Suprapubic skin (tissue), 4 donors: ENCODE data around the gene RBM4. TPM values are rescaled to one million over a fixed set of nuclear protein-coding genes. Genes with fewer than 3 reads are reported as not detected.

Experiments used
- DNase-seq, 2 donors: peaks; one replicate each; pipeline ENCODE4 v3.0.0-alpha.2; 2019; ENCODE audit warnings: low spot score in 2 of 2
- H3K27ac ChIP-seq: fragments of 200-600 bp; sonication (generic); one replicate; pipeline ENCODE4 v1.5.1; 2019
- H3K27me3 ChIP-seq: fragments of 200-600 bp; sonication (generic); one replicate; pipeline ENCODE4 v1.5.1; 2019
- H3K36me3 ChIP-seq: fragments of 200-600 bp; sonication (generic); one replicate; pipeline ENCODE4 v1.5.1; 2019
- H3K4me1 ChIP-seq: fragments of 200-600 bp; sonication (generic); one replicate; pipeline ENCODE4 v1.5.1; 2019
- H3K4me3 ChIP-seq: fragments of 200-600 bp; sonication (generic); one replicate; pipeline ENCODE4 v1.5.1; 2019; ENCODE audit warnings: mild to moderate bottlenecking
- H3K9me3 ChIP-seq: fragments of 200-600 bp; sonication (generic); one replicate; pipeline ENCODE4 v1.5.1; 2019
- CTCF ChIP-seq, 2 donors: fragments of 200-600 bp in 1 of 2; fragments of 450-650 bp in 1 of 2; sonication (generic) in 1 of 2; IDR thresholded peaks; one replicate each; pipeline ENCODE4 v1.5.1; 2016 to 2019; ENCODE audit warnings: antibody characterized with exemption in 2 of 2, mild to moderate bottlenecking in 1 of 2, moderate library complexity in 1 of 2
- EP300 ChIP-seq: sonication (generic); formaldehyde crosslinking; IDR thresholded peaks from one replicate; pipeline ENCODE4 v1.6.1; 2017; ENCODE audit warnings: antibody characterized with exemption
- POLR2A ChIP-seq, 2 donors: fragments of 450-650 bp; IDR thresholded peaks; one replicate each; pipeline ENCODE4 v1.6.1; 2017; ENCODE audit warnings: antibody characterized with exemption in 2 of 2, mild to moderate bottlenecking in 2 of 2, moderate library complexity in 2 of 2
- POLR2AphosphoS5 ChIP-seq, 3 donors: sonication (generic); formaldehyde crosslinking; IDR thresholded peaks; one replicate each; pipeline ENCODE4 v1.6.1; 2017; ENCODE audit warnings: antibody characterized with exemption in 3 of 3
- WGBS: methylation state at CpG from one replicate; pipeline ENCODE4 v1.1.5; 2018; 5-methylcytosine and 5-hydroxymethylcytosine counted together
- total RNA-seq, 4 donors: library from RNA; depleted of rRNA; stranded (reverse); fragments of >200 nt; gene quantifications; one replicate each; pipeline ENCODE4 v1.1.0, GENCODE V29; 2016

The RBM4 gene
- total RNA-seq, 4 donors from 2014 or later = 82.5 to 100.0 (median 91.4) TPM

GRCh38 chr11:66665369-66665768 is 26.9 kb downstream of the RBM4 start:
- peaks cover 4% of the 10 kb centered on the region for H3K4me1 ChIP-seq
- 80% methylated on average over 11 of the region's 11 CpGs for WGBS
- TF ChIP-seq CTCF (IDR thresholded peaks at IDR 0.05) (no peak), POLR2AphosphoS5 (IDR thresholded peaks at IDR 0.05) (no peak), POLR2A (IDR thresholded peaks at IDR 0.05) (no peak), EP300 (no peak)
- no peak for DNase-seq
- H3K36me3 ChIP-seq = peaks cover 83% of the 10 kb centered on the region
- no peak overlapping the region for H3K27ac ChIP-seq
- H3K27me3 ChIP-seq = no peaks in the 10 kb centered on the region
- no peaks in the 10 kb centered on the region for H3K9me3 ChIP-seq
- no peak overlapping the region for H3K4me3 ChIP-seq

GRCh38 chr11:66670816-66671215 is 32.3 kb downstream of the RBM4 start:
- Histone ChIP-seq H3K9me3 (no peaks in the 10 kb centered on the region), H3K36me3 (peaks cover 46% of the 10 kb centered on the region), H3K27ac (no peak overlapping the region), H3K27me3 (no peaks in the 10 kb centered on the region), H3K4me1 (peaks cover 30% of the 10 kb centered on the region), H3K4me3 (no peak overlapping the region)
- no peak for DNase-seq
- TF ChIP-seq POLR2AphosphoS5 (IDR thresholded peaks at IDR 0.05) (no peak), POLR2A (IDR thresholded peaks at IDR 0.05) (no peak), EP300 (no peak), CTCF (IDR thresholded peaks at IDR 0.05) (no peak)
- whole genome bisulfite sequencing = 81% methylated on average over 5 of the region's 5 CpGs

GRCh38 chr11:66674964-66675602 is 36.6 kb downstream of the RBM4 start:
- Histone ChIP-seq H3K9me3 (no peaks in the 10 kb centered on the region), H3K36me3 (peaks cover 8% of the 10 kb centered on the region), H3K27ac (no peak overlapping the region), H3K4me1 (peaks cover 48% of the 10 kb centered on the region), H3K4me3 (no peak overlapping the region), H3K27me3 (no peaks in the 10 kb centered on the region)
- DNase-seq = no peak
- TF ChIP-seq POLR2A (IDR thresholded peaks at IDR 0.05) (no peak), POLR2AphosphoS5 (IDR thresholded peaks at IDR 0.05) (no peak), EP300 (no peak), CTCF (IDR thresholded peaks at IDR 0.05) (no peak)
- 78% methylated on average over 2 of the region's 2 CpGs for WGBS

- Histone ChIP-seq H3K27ac (no peak overlapping the region), H3K36me3 (no peaks in the 10 kb centered on the region), H3K4me3 (peak overlapping the region; percentile 67), H3K27me3 (no peaks in the 10 kb centered on the region), H3K4me1 (peaks cover 43% of the 10 kb centered on the region), H3K9me3 (no peaks in the 10 kb centered on the region)
- DNase-seq = no peak
- TF ChIP-seq POLR2AphosphoS5 (IDR thresholded peaks at IDR 0.05) = no peak
- no peak for TF ChIP-seq POLR2A (IDR thresholded peaks at IDR 0.05)
- TF ChIP-seq EP300 = no peak
- no peak for TF ChIP-seq CTCF (IDR thresholded peaks at IDR 0.05)
- WGBS = 52% methylated on average over 15 of the region's 16 CpGs
Measured at GRCh38 chr11:66676282-66676919, 37.9 kb downstream of the RBM4 start.

- Histone ChIP-seq H3K9me3 (no peaks in the 10 kb centered on the region), H3K27me3 (no peaks in the 10 kb centered on the region), H3K4me3 (peak overlapping the region; percentile 67), H3K4me1 (peaks cover 43% of the 10 kb centered on the region), H3K36me3 (no peaks in the 10 kb centered on the region), H3K27ac (peak overlapping the region; percentile 98)
- TF ChIP-seq POLR2A (IDR thresholded peaks at IDR 0.05) = no peak
- no peak for TF ChIP-seq CTCF (IDR thresholded peaks at IDR 0.05)
- no peak for TF ChIP-seq POLR2AphosphoS5 (IDR thresholded peaks at IDR 0.05)
- no peak for TF ChIP-seq EP300
- DNase-seq = no peak
- 5% methylated on average over 25 of the region's 27 CpGs for WGBS
Measured at GRCh38 chr11:66676931-66677598, 38.6 kb downstream of the RBM4 start.
